Neural progenitor cell (in vitro differentiated cells): ENCODE measurements around the gene SDK1.

Experiments used
- EZH2 ChIP-seq: fragments of 200-600 bp; sonication (generic); IDR thresholded peaks from 2 replicates; pipeline ENCODE4 v1.6.1; 2017; ENCODE audit warnings: antibody characterized with exemption, mild to moderate bottlenecking, moderate library complexity
- TF ChIP-seq, protein P1 (sequence below): fragments of 200-600 bp; sonication (generic); IDR thresholded peaks from 2 replicates; pipeline ENCODE4 v1.5.1; 2017; ENCODE audit warnings: antibody characterized with exemption, mild to moderate bottlenecking

DNA sequence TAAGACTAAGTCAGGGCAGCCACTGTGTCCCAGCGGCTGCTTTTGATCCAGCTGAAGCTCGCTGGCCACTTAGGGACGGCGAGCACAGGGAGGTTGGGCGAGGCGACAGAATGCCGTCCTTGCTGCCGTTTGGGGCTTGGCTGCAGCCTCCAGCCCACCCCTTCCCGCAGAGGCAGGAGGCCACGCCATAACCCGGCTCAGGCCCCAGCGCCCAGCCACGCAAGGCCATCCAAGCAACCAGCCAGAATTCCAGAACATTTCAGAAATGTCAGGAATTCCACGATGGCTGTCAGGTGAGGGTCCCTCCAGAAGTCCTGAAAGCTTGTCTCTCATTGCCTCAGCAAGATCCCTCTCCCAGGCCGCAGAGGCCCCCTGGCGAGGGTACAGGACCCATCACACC is 901.9 kb downstream of the SDK1 start:
- TF ChIP-seq, protein P1, sequence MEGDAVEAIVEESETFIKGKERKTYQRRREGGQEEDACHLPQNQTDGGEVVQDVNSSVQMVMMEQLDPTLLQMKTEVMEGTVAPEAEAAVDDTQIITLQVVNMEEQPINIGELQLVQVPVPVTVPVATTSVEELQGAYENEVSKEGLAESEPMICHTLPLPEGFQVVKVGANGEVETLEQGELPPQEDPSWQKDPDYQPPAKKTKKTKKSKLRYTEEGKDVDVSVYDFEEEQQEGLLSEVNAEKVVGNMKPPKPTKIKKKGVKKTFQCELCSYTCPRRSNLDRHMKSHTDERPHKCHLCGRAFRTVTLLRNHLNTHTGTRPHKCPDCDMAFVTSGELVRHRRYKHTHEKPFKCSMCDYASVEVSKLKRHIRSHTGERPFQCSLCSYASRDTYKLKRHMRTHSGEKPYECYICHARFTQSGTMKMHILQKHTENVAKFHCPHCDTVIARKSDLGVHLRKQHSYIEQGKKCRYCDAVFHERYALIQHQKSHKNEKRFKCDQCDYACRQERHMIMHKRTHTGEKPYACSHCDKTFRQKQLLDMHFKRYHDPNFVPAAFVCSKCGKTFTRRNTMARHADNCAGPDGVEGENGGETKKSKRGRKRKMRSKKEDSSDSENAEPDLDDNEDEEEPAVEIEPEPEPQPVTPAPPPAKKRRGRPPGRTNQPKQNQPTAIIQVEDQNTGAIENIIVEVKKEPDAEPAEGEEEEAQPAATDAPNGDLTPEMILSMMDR: no peak
- TF ChIP-seq EZH2: no peak
